Measurements from ENCODE around the gene DCTN4. TPM values are rescaled to one million over a fixed set of nuclear protein-coding genes. Genes with fewer than 3 reads are reported as not detected.

The DCTN4 gene
- total RNA-seq, 1 donor from 2014 or later: 83.3 TPM

DNA sequence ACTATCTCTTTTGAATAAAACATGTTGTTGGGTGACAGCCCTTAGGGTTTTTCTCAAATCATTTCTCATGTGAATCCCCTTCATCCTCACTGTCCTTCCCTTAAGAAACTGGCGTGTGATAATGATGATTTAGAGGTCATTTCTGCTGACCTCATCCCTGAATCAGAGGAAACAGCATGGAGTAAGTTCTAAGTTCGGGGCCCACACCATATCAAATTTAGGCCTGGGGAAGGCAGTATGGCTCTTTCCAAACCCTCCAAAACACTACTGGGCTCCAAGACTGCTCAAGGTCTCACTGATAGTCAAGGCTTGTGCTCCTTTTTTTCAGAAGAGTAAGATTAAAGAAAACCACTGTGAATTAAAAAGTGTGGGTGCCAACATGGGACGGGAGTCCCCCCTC is 18.9 kb upstream of the DCTN4 start:
- peaks cover 18% of the 10 kb centered on the region for H3K4me1 Mint-ChIP-seq
- H3K27me3 Mint-ChIP-seq (ENCODE audit: low read depth): peaks cover 35% of the 10 kb centered on the region
- no peaks in the 10 kb centered on the region for H3K36me3 Mint-ChIP-seq (ENCODE audit: low read depth)
- TF ChIP-seq, protein P1, sequence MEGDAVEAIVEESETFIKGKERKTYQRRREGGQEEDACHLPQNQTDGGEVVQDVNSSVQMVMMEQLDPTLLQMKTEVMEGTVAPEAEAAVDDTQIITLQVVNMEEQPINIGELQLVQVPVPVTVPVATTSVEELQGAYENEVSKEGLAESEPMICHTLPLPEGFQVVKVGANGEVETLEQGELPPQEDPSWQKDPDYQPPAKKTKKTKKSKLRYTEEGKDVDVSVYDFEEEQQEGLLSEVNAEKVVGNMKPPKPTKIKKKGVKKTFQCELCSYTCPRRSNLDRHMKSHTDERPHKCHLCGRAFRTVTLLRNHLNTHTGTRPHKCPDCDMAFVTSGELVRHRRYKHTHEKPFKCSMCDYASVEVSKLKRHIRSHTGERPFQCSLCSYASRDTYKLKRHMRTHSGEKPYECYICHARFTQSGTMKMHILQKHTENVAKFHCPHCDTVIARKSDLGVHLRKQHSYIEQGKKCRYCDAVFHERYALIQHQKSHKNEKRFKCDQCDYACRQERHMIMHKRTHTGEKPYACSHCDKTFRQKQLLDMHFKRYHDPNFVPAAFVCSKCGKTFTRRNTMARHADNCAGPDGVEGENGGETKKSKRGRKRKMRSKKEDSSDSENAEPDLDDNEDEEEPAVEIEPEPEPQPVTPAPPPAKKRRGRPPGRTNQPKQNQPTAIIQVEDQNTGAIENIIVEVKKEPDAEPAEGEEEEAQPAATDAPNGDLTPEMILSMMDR (conservative IDR thresholded peaks at IDR 0.05): no peak
- DNase-seq (ENCODE audit: low read depth, low spot score): no peak
- H3K4me3 Mint-ChIP-seq: peak overlapping the region; percentile 81
- no peaks in the 10 kb centered on the region for H3K9me3 Mint-ChIP-seq
- no peak overlapping the region for H3K27ac Mint-ChIP-seq (ENCODE audit: unreplicated experiment)

DNA sequence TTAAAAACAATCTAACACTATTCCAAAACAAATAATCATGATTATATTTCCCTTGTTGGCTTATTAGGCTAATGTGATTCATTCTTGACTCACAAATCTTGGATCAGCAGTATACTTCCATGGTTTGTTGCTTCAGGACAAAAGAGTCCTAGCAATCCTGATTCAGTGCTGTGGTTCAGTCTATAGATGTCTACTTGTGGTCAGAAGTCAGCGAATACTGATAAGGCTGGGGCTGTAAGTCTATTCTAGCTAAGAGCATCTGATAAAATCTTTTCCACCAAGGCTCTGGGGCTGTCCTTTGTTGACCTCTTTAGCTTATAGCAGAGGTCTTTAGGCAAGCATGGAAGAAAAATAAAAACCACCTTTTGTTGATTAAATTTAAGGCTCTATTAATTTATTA is 15.3 kb upstream of the DCTN4 start:
- Mint-ChIP-seq H3K4me3 (no peak overlapping the region), H3K27ac (ENCODE audit: unreplicated experiment) (no peak overlapping the region), H3K36me3 (ENCODE audit: low read depth) (no peaks in the 10 kb centered on the region), H3K9me3 (no peaks in the 10 kb centered on the region), H3K27me3 (ENCODE audit: low read depth) (peaks cover 29% of the 10 kb centered on the region), H3K4me1 (peaks cover 15% of the 10 kb centered on the region)
- DNase-seq (ENCODE audit: low read depth, low spot score): no peak
- TF ChIP-seq, protein P1 (conservative IDR thresholded peaks at IDR 0.05): no peak

DNA sequence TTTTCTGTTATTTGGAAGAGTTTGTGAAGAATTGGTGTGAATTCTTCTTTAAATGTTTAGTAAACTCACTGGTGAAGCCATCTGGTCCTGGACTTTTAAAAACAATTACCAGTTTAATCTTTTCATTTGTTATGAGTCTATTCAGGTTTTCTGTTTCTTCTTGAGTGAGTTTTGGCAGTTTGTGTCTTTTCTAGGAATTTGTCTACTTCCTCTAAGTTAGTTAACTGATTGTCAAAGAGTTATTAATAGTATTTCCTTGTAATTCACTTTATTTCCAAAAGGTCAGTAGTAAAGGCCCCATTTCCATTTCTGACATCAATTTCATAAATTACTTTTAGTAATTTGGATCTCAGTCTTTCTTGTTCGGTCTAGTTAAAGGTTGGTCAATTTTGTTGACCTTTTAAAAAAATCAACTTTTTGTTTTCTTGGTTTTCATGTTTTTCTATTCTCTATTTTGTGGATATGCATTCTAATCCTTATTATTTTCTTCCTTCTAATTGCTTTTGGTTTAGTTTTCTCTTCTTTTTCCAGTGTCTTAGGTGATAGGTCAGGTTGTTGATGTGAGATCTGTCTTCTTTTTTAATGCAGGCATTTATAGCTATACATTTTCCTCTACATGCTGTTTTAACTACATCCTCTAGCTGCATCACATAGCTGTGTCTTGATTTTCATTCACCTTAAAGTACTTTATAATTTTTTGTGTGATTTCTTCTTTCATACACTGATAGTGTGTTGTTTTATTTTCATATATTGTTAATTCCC is 12.4 kb upstream of the DCTN4 start:
- H3K36me3 Mint-ChIP-seq (ENCODE audit: low read depth): no peaks in the 10 kb centered on the region
- H3K9me3 Mint-ChIP-seq: no peaks in the 10 kb centered on the region
- no peak overlapping the region for H3K4me3 Mint-ChIP-seq

DNA sequence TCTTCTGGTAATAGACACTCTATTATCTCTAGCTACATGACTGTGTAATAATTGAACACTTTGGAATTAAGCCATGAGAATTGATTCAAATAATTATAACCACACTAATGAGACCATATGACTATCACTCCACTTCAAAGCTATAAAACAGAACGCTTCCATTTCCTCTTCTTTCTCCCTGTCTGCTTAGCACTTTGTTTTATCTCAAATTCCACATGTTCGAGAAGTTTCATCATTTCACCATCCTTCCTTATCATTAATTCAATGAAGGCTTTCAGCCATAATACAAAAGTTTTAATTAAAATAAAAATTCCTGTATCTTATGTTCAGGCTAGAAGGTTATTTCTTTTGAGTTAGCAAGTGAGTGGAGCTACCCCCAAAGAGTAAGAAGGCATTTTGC is 7.4 kb upstream of the DCTN4 start:
- Mint-ChIP-seq H3K27me3 (ENCODE audit: low read depth) (peaks cover 31% of the 10 kb centered on the region), H3K9me3 (no peaks in the 10 kb centered on the region), H3K27ac (ENCODE audit: unreplicated experiment) (no peak overlapping the region), H3K4me3 (no peak overlapping the region), H3K36me3 (ENCODE audit: low read depth) (no peaks in the 10 kb centered on the region), H3K4me1 (no peaks in the 10 kb centered on the region)
- TF ChIP-seq, protein P1 (conservative IDR thresholded peaks at IDR 0.05): no peak
- DNase-seq (ENCODE audit: low read depth, low spot score): no peak

More for the DNA sequence above, 12.4 kb upstream of the DCTN4 start:
- TF ChIP-seq, protein P1 (conservative IDR thresholded peaks at IDR 0.05): no peak
- Mint-ChIP-seq H3K27ac (ENCODE audit: unreplicated experiment) (no peak overlapping the region), H3K27me3 (ENCODE audit: low read depth) (peaks cover 32% of the 10 kb centered on the region), H3K4me1 (peaks cover 4% of the 10 kb centered on the region)
- no peak for DNase-seq (ENCODE audit: low read depth, low spot score)

DNA sequence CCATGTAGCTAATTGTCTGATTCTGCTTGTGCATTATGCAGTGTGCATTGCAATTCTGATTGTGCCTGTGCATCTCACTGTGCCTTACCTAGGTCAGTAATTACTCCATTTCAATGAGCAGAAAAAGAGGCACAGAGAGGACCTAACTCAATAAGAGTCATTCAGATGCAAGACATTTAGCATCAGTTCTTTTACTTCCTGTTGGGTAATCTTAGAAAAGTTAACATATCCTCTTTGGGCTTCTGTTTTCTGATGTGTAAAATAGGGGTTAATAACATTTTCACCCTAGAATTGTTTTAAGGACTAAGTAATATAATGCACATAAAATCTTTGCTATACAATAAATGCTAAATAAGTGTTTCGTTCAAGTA is 7.0 kb upstream of the DCTN4 start:
- Mint-ChIP-seq H3K4me3 (no peak overlapping the region), H3K4me1 (no peaks in the 10 kb centered on the region), H3K27ac (ENCODE audit: unreplicated experiment) (no peak overlapping the region), H3K27me3 (ENCODE audit: low read depth) (peaks cover 31% of the 10 kb centered on the region), H3K9me3 (no peaks in the 10 kb centered on the region), H3K36me3 (ENCODE audit: low read depth) (no peaks in the 10 kb centered on the region)
- DNase-seq (ENCODE audit: low read depth, low spot score): no peak
- TF ChIP-seq, protein P1 (conservative IDR thresholded peaks at IDR 0.05): no peak

Data from neural crest cell (in vitro differentiated cells).